ENCODE measurements around the gene EIF4B. TPM values are rescaled to one million over a fixed set of nuclear protein-coding genes. Genes with fewer than 3 reads are reported as not detected.
"Not testable (repeated sequence)": the region's sequence is repeated elsewhere in the genome, so short reads cannot be mapped to it uniquely, and the experiment has no call there.

The EIF4B gene
- 789 TPM for total RNA-seq

- DNase-seq, result peak; percentile 100
Observed at GRCh38 chr12:53005986-53006809, at the start of gene EIF4B. TSS of gene EIF4B (plus strand) at chr12:53006456. CDS start at chr12:53006484, 28 bp downstream.

- no peak for DNase-seq
Observed at GRCh38 chr12:52956987-52957386, 49.3 kb upstream of the EIF4B start.

GRCh38 chr12:52964556-52965336, 41.5 kb upstream of the EIF4B start:
- DNase-seq, result no peak

GRCh38 chr12:52965337-52965731, 40.9 kb upstream of the EIF4B start:
- DNase-seq, result peak; percentile 21

- DNase-seq, result no peak
Observed at GRCh38 chr12:52969166-52969795, 37.0 kb upstream of the EIF4B start.

- peak; percentile 27 for DNase-seq
Observed at GRCh38 chr12:52969828-52970569, 36.3 kb upstream of the EIF4B start.

- DNase-seq, result no peak
Observed at GRCh38 chr12:52971679-52972329, 34.5 kb upstream of the EIF4B start.

GRCh38 chr12:52975204-52975603, 31.1 kb upstream of the EIF4B start:
- peak; percentile 37 for DNase-seq

GRCh38 chr12:52975820-52976573, 30.3 kb upstream of the EIF4B start:
- no peak for DNase-seq

- peak; percentile 28 for DNase-seq
Observed at GRCh38 chr12:52976574-52977071, 29.6 kb upstream of the EIF4B start.

GRCh38 chr12:52977170-52977569, 29.1 kb upstream of the EIF4B start:
- DNase-seq, result no peak

- no peak for DNase-seq
Observed at GRCh38 chr12:52980096-52980649, 26.1 kb upstream of the EIF4B start.

GRCh38 chr12:52980650-52981423, 25.4 kb upstream of the EIF4B start:
- DNase-seq, result peak; percentile 97

GRCh38 chr12:52984136-52984535, 22.1 kb upstream of the EIF4B start:
- no peak for DNase-seq

- no peak for DNase-seq
Observed at GRCh38 chr12:52988898-52989297, 17.4 kb upstream of the EIF4B start.

GRCh38 chr12:52990206-52990605, 16.1 kb upstream of the EIF4B start:
- no peak for DNase-seq

GRCh38 chr12:52992240-52992639, 14.0 kb upstream of the EIF4B start:
- not testable (repeated sequence) for DNase-seq

GRCh38 chr12:52992699-52993557, 13.3 kb upstream of the EIF4B start:
- no peak for DNase-seq

GRCh38 chr12:52993558-52993869, 12.7 kb upstream of the EIF4B start:
- no peak for DNase-seq
